Measurements from ENCODE around the gene LTA.

Gene LTA

DNA sequence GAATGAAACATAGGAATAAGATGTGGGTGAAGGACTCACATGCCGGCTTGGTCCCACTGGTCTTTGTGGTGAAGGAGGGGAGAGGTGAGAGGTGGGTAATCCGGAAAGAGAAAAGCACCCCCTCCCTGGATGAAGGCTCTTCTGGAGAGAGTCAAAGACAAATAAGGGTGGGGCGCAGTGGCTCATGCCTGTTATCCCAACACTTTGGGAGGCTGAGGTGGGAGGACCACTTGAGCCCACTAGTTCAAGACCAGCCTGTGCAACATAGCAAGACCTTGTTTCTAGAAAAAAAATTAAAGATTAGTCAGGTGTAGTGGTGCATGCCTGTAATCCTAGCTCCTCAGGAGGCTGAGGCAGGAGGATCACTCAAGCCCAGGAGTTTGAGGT lies 7.0 kb downstream of the LTA start:
- Histone ChIP-seq H3K27me3 (ENCODE audit: insufficient read depth, poor library complexity, severe bottlenecking) (no peaks in the 10 kb centered on the region), H3K27ac (replicated peaks) (no peak overlapping the region), H3K4me3 (replicated peaks; ENCODE audit: insufficient read depth, low read length) (no peak overlapping the region)
- DNase-seq (ENCODE audit: low read depth in 1 of 2, low spot score in 1 of 2) = no peak
- TF ChIP-seq, protein P1, sequence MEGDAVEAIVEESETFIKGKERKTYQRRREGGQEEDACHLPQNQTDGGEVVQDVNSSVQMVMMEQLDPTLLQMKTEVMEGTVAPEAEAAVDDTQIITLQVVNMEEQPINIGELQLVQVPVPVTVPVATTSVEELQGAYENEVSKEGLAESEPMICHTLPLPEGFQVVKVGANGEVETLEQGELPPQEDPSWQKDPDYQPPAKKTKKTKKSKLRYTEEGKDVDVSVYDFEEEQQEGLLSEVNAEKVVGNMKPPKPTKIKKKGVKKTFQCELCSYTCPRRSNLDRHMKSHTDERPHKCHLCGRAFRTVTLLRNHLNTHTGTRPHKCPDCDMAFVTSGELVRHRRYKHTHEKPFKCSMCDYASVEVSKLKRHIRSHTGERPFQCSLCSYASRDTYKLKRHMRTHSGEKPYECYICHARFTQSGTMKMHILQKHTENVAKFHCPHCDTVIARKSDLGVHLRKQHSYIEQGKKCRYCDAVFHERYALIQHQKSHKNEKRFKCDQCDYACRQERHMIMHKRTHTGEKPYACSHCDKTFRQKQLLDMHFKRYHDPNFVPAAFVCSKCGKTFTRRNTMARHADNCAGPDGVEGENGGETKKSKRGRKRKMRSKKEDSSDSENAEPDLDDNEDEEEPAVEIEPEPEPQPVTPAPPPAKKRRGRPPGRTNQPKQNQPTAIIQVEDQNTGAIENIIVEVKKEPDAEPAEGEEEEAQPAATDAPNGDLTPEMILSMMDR (IDR thresholded peaks at IDR 0.05; ENCODE audit: insufficient read depth, low read length) = no peak
- TF ChIP-seq GABPA (IDR thresholded peaks at IDR 0.05; ENCODE audit: low read depth) = no peak
- TF ChIP-seq REST (IDR thresholded peaks at IDR 0.05; ENCODE audit: insufficient replicate concordance, low read depth) = no peak
- TF ChIP-seq POLR2AphosphoS5 (IDR thresholded peaks at IDR 0.05; ENCODE audit: low read depth) = no peak
- no peak for TF ChIP-seq SPI1 (IDR thresholded peaks at IDR 0.05; ENCODE audit: borderline replicate concordance, low read depth)

GRCh38 chr6:31579546-31580437 lies 7.7 kb downstream of the LTA start:
- TF ChIP-seq, protein P1 (IDR thresholded peaks at IDR 0.05; ENCODE audit: insufficient read depth, low read length) = no peak
- no peak for TF ChIP-seq GABPA (IDR thresholded peaks at IDR 0.05; ENCODE audit: low read depth)
- no peak for TF ChIP-seq POLR2AphosphoS5 (IDR thresholded peaks at IDR 0.05; ENCODE audit: low read depth)
- TF ChIP-seq REST (IDR thresholded peaks at IDR 0.05; ENCODE audit: insufficient replicate concordance, low read depth) = no peak
- no peak overlapping the region for H3K27ac ChIP-seq (replicated peaks)
- peak overlapping the region; percentile 55 for H3K4me3 ChIP-seq (replicated peaks; ENCODE audit: insufficient read depth, low read length)
- no peaks in the 10 kb centered on the region for H3K27me3 ChIP-seq (ENCODE audit: insufficient read depth, poor library complexity, severe bottlenecking)
- no peak for DNase-seq (ENCODE audit: low read depth in 1 of 2, low spot score in 1 of 2)

DNA sequence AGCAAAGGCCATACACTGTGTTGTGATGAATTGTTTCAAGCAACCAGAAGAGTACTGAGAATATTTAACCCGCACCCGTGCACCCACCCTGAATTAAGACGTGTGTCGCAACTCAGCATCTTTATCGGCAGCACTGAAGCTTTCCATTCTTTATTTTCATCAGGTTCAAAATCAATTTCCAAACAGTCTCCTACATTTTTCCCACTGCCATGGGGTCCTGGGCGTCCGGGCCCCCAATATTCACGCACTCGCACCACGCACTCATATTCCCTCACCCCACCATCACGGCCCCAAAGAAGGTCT lies 8.3 kb downstream of the LTA start:
- no peaks in the 10 kb centered on the region for H3K27me3 ChIP-seq (ENCODE audit: insufficient read depth, poor library complexity, severe bottlenecking)
- no peak for TF ChIP-seq REST (IDR thresholded peaks at IDR 0.05; ENCODE audit: insufficient replicate concordance, low read depth)
- TF ChIP-seq POLR2AphosphoS5 (IDR thresholded peaks at IDR 0.05; ENCODE audit: low read depth) = no peak
- no peak for TF ChIP-seq GABPA (IDR thresholded peaks at IDR 0.05; ENCODE audit: low read depth)
- TF ChIP-seq, protein P1 (IDR thresholded peaks at IDR 0.05; ENCODE audit: insufficient read depth, low read length) = no peak
- no peak for TF ChIP-seq SPI1 (IDR thresholded peaks at IDR 0.05; ENCODE audit: borderline replicate concordance, low read depth)
- peak overlapping the region; percentile 89 for H3K27ac ChIP-seq (replicated peaks)
- peak overlapping the region; percentile 55 for H3K4me3 ChIP-seq (replicated peaks; ENCODE audit: insufficient read depth, low read length)
- no peak for DNase-seq (ENCODE audit: low read depth in 1 of 2, low spot score in 1 of 2)

Measured in HL-60 (cell line).